ENCODE measurements around the gene NFYA.

Gene NFYA

GRCh38 chr6:41047745-41048732 is 24.7 kb upstream of the NFYA start:
- TF ChIP-seq REST (IDR thresholded peaks at IDR 0.05; ENCODE audit: low read depth), result no peak
- no peak for TF ChIP-seq CEBPB (IDR thresholded peaks at IDR 0.05)
- no peak for TF ChIP-seq YY1 (IDR thresholded peaks at IDR 0.05; ENCODE audit: low read depth)
- no peak for TF ChIP-seq FOXM1 (IDR thresholded peaks at IDR 0.05; ENCODE audit: borderline replicate concordance, low read depth)
- no peak for TF ChIP-seq TEAD4 (IDR thresholded peaks at IDR 0.05)
- TF ChIP-seq TAF1 (IDR thresholded peaks at IDR 0.05; ENCODE audit: low read depth), result no peak
- no peak for TF ChIP-seq MAX (IDR thresholded peaks at IDR 0.05)
- no peak for TF ChIP-seq EGR1 (IDR thresholded peaks at IDR 0.05)
- TF ChIP-seq TCF12 (IDR thresholded peaks at IDR 0.05; ENCODE audit: low read depth), result no peak
- TF ChIP-seq EP300 (IDR thresholded peaks at IDR 0.05; ENCODE audit: borderline replicate concordance), result no peak
- no peak for TF ChIP-seq ZBTB7A (IDR thresholded peaks at IDR 0.05; ENCODE audit: low read depth)
- no peak for TF ChIP-seq CREB1 (IDR thresholded peaks at IDR 0.05; ENCODE audit: low read depth)
- TF ChIP-seq NFIC (IDR thresholded peaks at IDR 0.05), result no peak
- TF ChIP-seq RAD21 (IDR thresholded peaks at IDR 0.05; ENCODE audit: low read depth), result no peak
- TF ChIP-seq USF1 (IDR thresholded peaks at IDR 0.05), result no peak

- TF ChIP-seq ZBTB7A (IDR thresholded peaks at IDR 0.05; ENCODE audit: low read depth) (no peak), YY1 (IDR thresholded peaks at IDR 0.05; ENCODE audit: low read depth) (no peak), MAX (IDR thresholded peaks at IDR 0.05) (no peak), TCF12 (IDR thresholded peaks at IDR 0.05; ENCODE audit: low read depth) (no peak), RAD21 (IDR thresholded peaks at IDR 0.05; ENCODE audit: low read depth) (no peak), CEBPB (IDR thresholded peaks at IDR 0.05) (no peak), CREB1 (IDR thresholded peaks at IDR 0.05; ENCODE audit: low read depth) (no peak), TAF1 (IDR thresholded peaks at IDR 0.05; ENCODE audit: low read depth) (no peak), TEAD4 (IDR thresholded peaks at IDR 0.05) (no peak), USF1 (IDR thresholded peaks at IDR 0.05) (no peak), NFIC (IDR thresholded peaks at IDR 0.05) (no peak), REST (IDR thresholded peaks at IDR 0.05; ENCODE audit: low read depth) (no peak), EGR1 (IDR thresholded peaks at IDR 0.05) (no peak), EP300 (IDR thresholded peaks at IDR 0.05; ENCODE audit: borderline replicate concordance) (no peak), FOXM1 (IDR thresholded peaks at IDR 0.05; ENCODE audit: borderline replicate concordance, low read depth) (no peak)
These were observed 23.3 kb upstream of the NFYA start for GRCh38 chr6:41049521-41049920.

- TF ChIP-seq TEAD4 (IDR thresholded peaks at IDR 0.05), result no peak
- no peak for TF ChIP-seq REST (IDR thresholded peaks at IDR 0.05; ENCODE audit: low read depth)
- TF ChIP-seq TAF1 (IDR thresholded peaks at IDR 0.05; ENCODE audit: low read depth), result no peak
- TF ChIP-seq FOXM1 (IDR thresholded peaks at IDR 0.05; ENCODE audit: borderline replicate concordance, low read depth), result no peak
- TF ChIP-seq USF1 (IDR thresholded peaks at IDR 0.05), result no peak
- no peak for TF ChIP-seq NFIC (IDR thresholded peaks at IDR 0.05)
- no peak for TF ChIP-seq TCF12 (IDR thresholded peaks at IDR 0.05; ENCODE audit: low read depth)
- TF ChIP-seq CEBPB (IDR thresholded peaks at IDR 0.05), result no peak
- no peak for TF ChIP-seq RAD21 (IDR thresholded peaks at IDR 0.05; ENCODE audit: low read depth)
- TF ChIP-seq EP300 (IDR thresholded peaks at IDR 0.05; ENCODE audit: borderline replicate concordance), result no peak
- no peak for TF ChIP-seq EGR1 (IDR thresholded peaks at IDR 0.05)
- TF ChIP-seq MAX (IDR thresholded peaks at IDR 0.05), result no peak
- no peak for TF ChIP-seq YY1 (IDR thresholded peaks at IDR 0.05; ENCODE audit: low read depth)
These were observed 22.8 kb upstream of the NFYA start for GRCh38 chr6:41049955-41050354.
